HEK293T (cell line): ENCODE data around the gene SLC22A12.

Experiments
- CTBP1 ChIP-seq: fragments of 450-650 bp; IDR thresholded peaks from 2 replicates; pipeline ENCODE4 v1.6.1; 2016; ENCODE audit warnings: borderline replicate concordance
- FOXA1 ChIP-seq: fragments of 450-650 bp; IDR thresholded peaks from 2 replicates; pipeline ENCODE4 v1.6.1; 2016; ENCODE audit warnings: mild to moderate bottlenecking
- HDGF ChIP-seq: fragments of 450-650 bp; IDR thresholded peaks from 2 replicates; pipeline ENCODE4 v1.6.1; 2017; ENCODE audit warnings: antibody characterized with exemption, borderline replicate concordance
- NFRKB ChIP-seq: fragments of 450-650 bp; IDR thresholded peaks from 2 replicates; pipeline ENCODE4 v1.6.1; 2016; ENCODE audit warnings: mild to moderate bottlenecking, moderate library complexity
- PKNOX1 ChIP-seq: fragments of 450-650 bp; IDR thresholded peaks from 2 replicates; pipeline ENCODE4 v1.6.1; 2016
- SP1 ChIP-seq: fragments of 450-650 bp; IDR thresholded peaks from 2 replicates; pipeline ENCODE4 v1.6.1; 2017
- TARDBP ChIP-seq: fragments of 450-650 bp; IDR thresholded peaks from 2 replicates; pipeline ENCODE4 v1.6.1; 2016
- ZNF384 ChIP-seq: fragments of 450-650 bp; IDR thresholded peaks from 2 replicates; pipeline ENCODE4 v1.6.1; 2016

GRCh38 chr11:64561984-64562722 lies 28.9 kb upstream of the SLC22A12 start:
- TF ChIP-seq HDGF (no peak), ZNF384 (no peak), PKNOX1 (no peak), CTBP1 (no peak), NFRKB (no peak), FOXA1 (no peak), SP1 (no peak), TARDBP (no peak)
